ENCODE results near the gene DLL3. TPM values are rescaled to one million over a fixed set of nuclear protein-coding genes. Genes with fewer than 3 reads are reported as not detected.

The DLL3 gene
- total RNA-seq, 1 experiment from 2014 or later: 0.17 TPM

GRCh38 chr19:39544911-39545310 lies 46.2 kb downstream of the DLL3 start:
- Histone ChIP-seq H3K9me3 (ENCODE audit: control insufficient read depth in 1 of 2, insufficient read depth in 1 of 2, low read depth in 1 of 2, low read length in 2 of 2) (no peaks in the 10 kb centered on the region), H3K27me3 (ENCODE audit: insufficient read depth, low read length) (no peaks in the 10 kb centered on the region), H3K27ac (ENCODE audit: low read depth, low read length) (no peak overlapping the region), H3K36me3 (ENCODE audit: control insufficient read depth in 1 of 2, insufficient read depth in 2 of 2, low read length in 2 of 2) (no peaks in the 10 kb centered on the region), H3K9me2 (ENCODE audit: insufficient read depth) (no peaks in the 10 kb centered on the region), H3K9ac (ENCODE audit: low read length) (no peak overlapping the region), H2AFZ (ENCODE audit: low read depth, low read length, poor library complexity, severe bottlenecking) (no peak overlapping the region), H3K4me2 (ENCODE audit: low read length) (no peak overlapping the region), H3K4me3 (replicated peaks in 1 of 2; ENCODE audit: low read depth in 1 of 2, low read length in 2 of 2) (no peak overlapping the region), H4K20me1 (ENCODE audit: insufficient read depth) (no peaks in the 10 kb centered on the region), H3K4me1 (ENCODE audit: control insufficient read depth in 1 of 2, insufficient read depth in 2 of 2, low read length in 2 of 2) (peaks cover 2 to 14% of the 10 kb centered on the region in 2 experiments; a peak in 2 of 4 replicates), H3K79me2 (ENCODE audit: insufficient read depth, low read length) (no peaks in the 10 kb centered on the region)
- POLR2A ChIA-PET: no interaction called here
- TF ChIP-seq FOSL1 (IDR thresholded peaks at IDR 0.05; ENCODE audit: low read depth): no peak
- TF ChIP-seq SRF (IDR thresholded peaks at IDR 0.05; ENCODE audit: low read depth): no peak
- no peak for TF ChIP-seq ELF1 (IDR thresholded peaks at IDR 0.05; ENCODE audit: borderline replicate concordance, low read depth)
- no peak for TF ChIP-seq ZFX (IDR thresholded peaks at IDR 0.05)
- no peak for TF ChIP-seq CBX3 (IDR thresholded peaks at IDR 0.05; ENCODE audit: low read depth)
- TF ChIP-seq CEBPB (IDR thresholded peaks at IDR 0.05; ENCODE audit: low read depth): no peak
- TF ChIP-seq, protein P1, sequence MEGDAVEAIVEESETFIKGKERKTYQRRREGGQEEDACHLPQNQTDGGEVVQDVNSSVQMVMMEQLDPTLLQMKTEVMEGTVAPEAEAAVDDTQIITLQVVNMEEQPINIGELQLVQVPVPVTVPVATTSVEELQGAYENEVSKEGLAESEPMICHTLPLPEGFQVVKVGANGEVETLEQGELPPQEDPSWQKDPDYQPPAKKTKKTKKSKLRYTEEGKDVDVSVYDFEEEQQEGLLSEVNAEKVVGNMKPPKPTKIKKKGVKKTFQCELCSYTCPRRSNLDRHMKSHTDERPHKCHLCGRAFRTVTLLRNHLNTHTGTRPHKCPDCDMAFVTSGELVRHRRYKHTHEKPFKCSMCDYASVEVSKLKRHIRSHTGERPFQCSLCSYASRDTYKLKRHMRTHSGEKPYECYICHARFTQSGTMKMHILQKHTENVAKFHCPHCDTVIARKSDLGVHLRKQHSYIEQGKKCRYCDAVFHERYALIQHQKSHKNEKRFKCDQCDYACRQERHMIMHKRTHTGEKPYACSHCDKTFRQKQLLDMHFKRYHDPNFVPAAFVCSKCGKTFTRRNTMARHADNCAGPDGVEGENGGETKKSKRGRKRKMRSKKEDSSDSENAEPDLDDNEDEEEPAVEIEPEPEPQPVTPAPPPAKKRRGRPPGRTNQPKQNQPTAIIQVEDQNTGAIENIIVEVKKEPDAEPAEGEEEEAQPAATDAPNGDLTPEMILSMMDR (IDR thresholded peaks at IDR 0.05 in 2 of 3, conservative IDR thresholded peaks at IDR 0.05 in 1 of 3; ENCODE audit: borderline replicate concordance in 1 of 3, insufficient read depth in 1 of 3, low read depth in 2 of 3, low read length in 2 of 3): no peak
- intact Hi-C loops (cut with micrococcal nuclease): no loop called here
- no TSS peak for BruUV-seq (replicated peaks)
- ATAC-seq: no peak
- CTCF ChIA-PET: no interaction called here
- DNase-seq (ENCODE audit: low read depth, low spot score): no peak
- RAD21 ChIA-PET (ENCODE audit: low non-redundant PET in 1 of 2, low total read pairs in 2 of 2, uncharacterized antibody in 2 of 2, unreplicated experiment in 2 of 2): no interaction called here

DNA sequence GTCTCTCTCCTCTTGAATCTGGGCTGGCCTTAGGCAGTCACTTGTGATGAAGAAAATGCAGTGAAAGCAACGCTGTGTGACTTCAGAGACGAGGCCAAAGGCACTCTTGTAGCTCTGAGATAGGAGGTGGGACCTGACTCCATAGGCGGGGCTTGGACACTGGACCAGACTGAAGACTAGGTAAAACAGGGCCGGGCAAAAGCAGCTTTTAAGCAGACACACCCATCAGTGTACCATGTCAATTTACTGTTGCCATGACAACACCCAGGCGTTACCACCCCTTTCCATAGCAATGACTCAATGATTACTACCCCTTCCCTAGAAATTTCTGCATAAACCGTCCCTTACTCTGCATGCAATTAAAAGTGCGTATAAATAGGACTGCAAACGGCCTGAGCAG lies 47.9 kb downstream of the DLL3 start:
- no peak overlapping the region for H3K4me3 ChIP-seq (replicated peaks in 1 of 2; ENCODE audit: low read depth in 1 of 2, low read length in 2 of 2)
- POLR2A ChIA-PET: no interaction called here
- TF ChIP-seq, protein P2, sequence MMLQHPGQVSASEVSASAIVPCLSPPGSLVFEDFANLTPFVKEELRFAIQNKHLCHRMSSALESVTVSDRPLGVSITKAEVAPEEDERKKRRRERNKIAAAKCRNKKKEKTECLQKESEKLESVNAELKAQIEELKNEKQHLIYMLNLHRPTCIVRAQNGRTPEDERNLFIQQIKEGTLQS (IDR thresholded peaks at IDR 0.05): no peak
- TF ChIP-seq TCF7L2 (IDR thresholded peaks at IDR 0.05; ENCODE audit: borderline replicate concordance, extremely low read depth, insufficient read depth, insufficient read length): no peak
- no peak for TF ChIP-seq RAD21 (IDR thresholded peaks at IDR 0.05; ENCODE audit: low read depth)
- TF ChIP-seq REST (IDR thresholded peaks at IDR 0.05; ENCODE audit: low read depth): no peak
- no peak for TF ChIP-seq ZNF274 (IDR thresholded peaks at IDR 0.05; ENCODE audit: low read depth, low read length)
- no peak for TF ChIP-seq ELF1 (IDR thresholded peaks at IDR 0.05; ENCODE audit: borderline replicate concordance, low read depth)
- no peak for TF ChIP-seq ZBTB33 (IDR thresholded peaks at IDR 0.05; ENCODE audit: extremely low read depth, insufficient replicate concordance, low read length)

More for the DNA sequence above, 47.9 kb downstream of the DLL3 start:
- CTCF ChIA-PET: no interaction called here
- DNase-seq (ENCODE audit: low read depth, low spot score) (no peak), ATAC-seq (no peak)
- Histone ChIP-seq H3K4me1 (ENCODE audit: control insufficient read depth in 1 of 2, insufficient read depth in 2 of 2, low read length in 2 of 2) (peaks cover 0 to 8% of the 10 kb centered on the region in 2 experiments; a peak in 1 of 4 replicates), H3K9me3 (ENCODE audit: control insufficient read depth in 1 of 2, insufficient read depth in 1 of 2, low read depth in 1 of 2, low read length in 2 of 2) (no peaks in the 10 kb centered on the region), H3K27me3 (ENCODE audit: insufficient read depth, low read length) (no peaks in the 10 kb centered on the region), H3K9me2 (ENCODE audit: insufficient read depth) (no peaks in the 10 kb centered on the region), H3K36me3 (ENCODE audit: control insufficient read depth in 1 of 2, insufficient read depth in 2 of 2, low read length in 2 of 2) (no peaks in the 10 kb centered on the region), H2AFZ (ENCODE audit: low read depth, low read length, poor library complexity, severe bottlenecking) (no peak overlapping the region), H3K79me2 (ENCODE audit: insufficient read depth, low read length) (no peaks in the 10 kb centered on the region), H4K20me1 (ENCODE audit: insufficient read depth) (no peaks in the 10 kb centered on the region), H3K9ac (ENCODE audit: low read length) (no peak overlapping the region), H3K4me2 (ENCODE audit: low read length) (no peak overlapping the region), H3K27ac (ENCODE audit: low read depth, low read length) (no peak overlapping the region)
- RAD21 ChIA-PET (ENCODE audit: low non-redundant PET in 1 of 2, low total read pairs in 2 of 2, uncharacterized antibody in 2 of 2, unreplicated experiment in 2 of 2): no interaction called here
- BruUV-seq (replicated peaks): no TSS peak
- intact Hi-C loops (cut with micrococcal nuclease): no loop called here

Measured in HCT116 (cell line).